Astrocyte (in vitro differentiated cells and primary cell): ENCODE results near the gene ARHGEF37.

Experiments used
- CTCF ChIP-seq: IDR thresholded peaks from 2 replicates; pipeline ENCODE4 v1.5.1; 2011; ENCODE audit warnings: low read depth, mild to moderate bottlenecking, inconsistent platforms, low read length, moderate library complexity; ENCODE audit not compliant: insufficient read depth
- EZH2 ChIP-seq: IDR thresholded peaks from 2 replicates; pipeline ENCODE4 v1.6.1; 2012; ENCODE audit warnings: mild to moderate bottlenecking, low read length, inconsistent platforms; ENCODE audit not compliant: insufficient read depth

GRCh38 chr5:149630337-149630736, 49.0 kb downstream of the ARHGEF37 start:
- TF ChIP-seq CTCF = no peak
- TF ChIP-seq EZH2 = no peak
